ENCODE results near the gene RNF13.
A peak's percentile ranks its signal among the peaks of the same experiment; 100 is the strongest.

The RNF13 gene, protein sequence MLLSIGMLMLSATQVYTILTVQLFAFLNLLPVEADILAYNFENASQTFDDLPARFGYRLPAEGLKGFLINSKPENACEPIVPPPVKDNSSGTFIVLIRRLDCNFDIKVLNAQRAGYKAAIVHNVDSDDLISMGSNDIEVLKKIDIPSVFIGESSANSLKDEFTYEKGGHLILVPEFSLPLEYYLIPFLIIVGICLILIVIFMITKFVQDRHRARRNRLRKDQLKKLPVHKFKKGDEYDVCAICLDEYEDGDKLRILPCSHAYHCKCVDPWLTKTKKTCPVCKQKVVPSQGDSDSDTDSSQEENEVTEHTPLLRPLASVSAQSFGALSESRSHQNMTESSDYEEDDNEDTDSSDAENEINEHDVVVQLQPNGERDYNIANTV

DNA sequence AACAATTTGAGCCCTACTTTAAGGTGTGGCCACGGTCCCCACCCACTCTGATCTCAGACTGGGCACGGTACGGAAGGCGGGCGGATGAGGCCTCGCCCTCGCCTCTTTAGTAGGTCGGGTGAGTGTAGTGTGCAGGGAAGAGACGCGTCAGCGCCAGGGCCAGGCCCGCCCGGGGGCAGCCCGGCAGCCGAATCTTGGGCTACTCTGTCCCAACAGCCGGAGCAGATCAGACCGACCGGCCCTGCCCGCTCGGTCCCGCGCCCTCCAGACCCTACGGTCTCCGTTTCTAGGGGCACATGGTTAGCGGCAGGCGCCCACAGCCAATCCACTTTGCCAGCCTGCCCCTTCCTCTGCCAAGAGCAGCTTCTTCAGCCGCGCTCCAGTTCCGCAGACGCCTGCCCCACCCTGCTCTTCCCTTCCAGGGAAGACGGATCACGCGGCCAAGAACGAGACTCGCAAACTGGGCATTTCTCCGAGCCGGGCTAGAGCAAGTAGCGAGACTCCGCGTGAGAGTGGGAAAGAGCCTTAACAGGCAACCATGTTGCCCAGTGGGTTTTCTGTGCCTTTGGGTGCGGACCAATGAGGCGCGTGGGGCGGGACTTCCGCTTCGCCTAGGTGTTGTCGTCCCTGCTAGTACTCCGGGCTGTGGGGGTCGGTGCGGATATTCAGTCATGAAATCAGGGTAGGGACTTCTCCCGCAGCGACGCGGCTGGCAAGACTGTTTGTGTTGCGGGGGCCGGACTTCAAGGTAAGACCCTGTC lies at the start of gene RNF13:
Gene RNF13 (plus strand): TSS at position 610 of the 761 bp plus-strand sequence. CDS start 32,812 bp downstream, outside the sequence.
- DNase-seq (ENCODE audit: low spot score) = peak; percentile 73

DNA sequence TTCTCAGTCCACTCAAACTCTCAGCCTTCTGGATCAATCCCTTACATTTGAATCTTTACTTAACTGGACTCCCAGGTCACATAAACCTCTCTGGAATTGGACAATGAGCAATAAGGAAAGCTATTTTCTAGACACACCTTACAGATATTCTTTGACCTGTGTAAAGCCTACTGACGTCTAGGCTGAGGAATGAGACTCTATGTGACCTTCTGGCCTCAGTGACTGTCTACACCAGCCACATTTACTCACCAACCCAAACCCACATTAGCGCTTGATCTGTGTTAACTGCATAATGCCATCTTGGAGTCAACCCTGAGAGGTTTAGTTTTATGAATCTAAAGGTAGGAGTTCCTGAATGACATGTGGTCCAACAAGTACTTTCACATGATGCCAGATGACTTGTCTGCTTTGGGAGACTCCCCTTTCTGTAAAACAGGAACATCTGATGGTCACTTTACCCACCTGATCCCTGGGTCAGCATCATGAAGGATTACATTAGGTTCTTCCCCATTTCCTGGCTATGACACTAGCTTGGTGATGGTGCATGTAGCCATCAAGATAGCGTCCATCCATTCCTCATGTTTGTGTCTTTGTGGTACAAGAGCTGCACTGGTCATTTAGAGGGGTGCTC lies 49.3 kb upstream of the RNF13 start:
- no peak for DNase-seq (ENCODE audit: low spot score)

DNA sequence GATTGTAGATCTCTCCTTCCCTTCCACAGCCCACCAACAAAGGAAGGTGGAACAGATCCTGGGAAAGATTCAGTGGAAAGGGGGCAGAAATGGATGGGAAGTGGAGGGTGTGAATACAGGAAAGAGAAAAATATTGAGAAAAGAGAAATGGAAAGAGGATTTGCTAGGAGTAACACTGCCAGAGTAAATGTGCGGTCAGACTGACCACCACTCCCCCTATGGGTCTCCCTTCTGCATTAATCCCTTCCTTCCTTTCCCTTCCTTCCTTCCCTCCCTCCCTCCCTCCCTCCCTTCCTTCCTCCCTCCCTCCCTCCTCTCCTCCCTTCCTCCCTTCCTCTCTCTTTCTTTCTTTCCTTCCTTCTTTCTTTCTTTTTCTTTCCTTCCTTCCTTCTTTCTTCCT lies 48.7 kb upstream of the RNF13 start:
- no peak for DNase-seq (ENCODE audit: low spot score)

DNA sequence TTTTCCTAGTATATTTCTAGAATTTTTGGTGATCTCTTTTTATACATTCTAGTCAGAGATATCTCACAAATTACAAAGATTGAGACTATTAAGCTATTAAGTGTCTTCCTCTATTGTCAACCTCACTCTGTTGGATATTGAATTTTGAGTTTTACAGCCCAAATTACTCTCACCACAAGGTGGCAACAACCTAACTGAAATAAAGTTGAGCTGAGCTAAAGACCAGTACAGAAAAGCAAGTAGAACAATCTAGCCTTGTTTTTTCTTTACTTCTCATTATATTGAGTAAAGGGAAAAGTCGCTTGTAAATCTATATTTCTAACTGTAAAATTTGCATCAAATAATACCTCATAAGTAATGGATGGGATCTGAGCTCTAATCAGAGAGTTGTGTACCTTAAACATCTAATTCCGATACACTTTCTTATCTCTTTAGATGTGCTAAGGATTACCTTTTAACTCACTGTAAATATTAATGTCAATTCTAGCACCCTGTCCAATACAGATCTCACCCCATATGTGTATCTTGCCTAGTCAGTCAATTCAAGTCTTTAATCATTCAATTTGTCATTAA lies 47.2 kb upstream of the RNF13 start:
- no peak for DNase-seq (ENCODE audit: low spot score)

DNA sequence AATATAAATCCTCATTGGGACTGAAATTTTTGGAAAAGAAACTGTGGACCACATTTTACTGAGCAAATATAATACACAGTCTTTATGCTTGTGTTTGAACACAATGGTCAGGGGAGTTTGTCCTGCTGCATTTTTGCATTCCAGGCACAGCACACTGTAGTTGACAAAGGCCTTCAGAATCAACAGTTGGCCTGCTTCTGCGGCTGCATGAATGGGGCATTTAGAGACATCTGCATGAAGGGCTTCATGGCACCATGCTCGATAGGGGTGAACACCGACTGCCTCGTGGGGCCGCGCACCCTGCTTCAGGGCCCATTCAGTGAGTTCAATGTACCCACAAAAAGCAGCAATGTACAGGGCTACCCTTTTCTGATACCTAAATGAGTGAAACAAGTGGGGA lies 45.3 kb upstream of the RNF13 start:
- no peak for DNase-seq (ENCODE audit: low spot score)

DNA sequence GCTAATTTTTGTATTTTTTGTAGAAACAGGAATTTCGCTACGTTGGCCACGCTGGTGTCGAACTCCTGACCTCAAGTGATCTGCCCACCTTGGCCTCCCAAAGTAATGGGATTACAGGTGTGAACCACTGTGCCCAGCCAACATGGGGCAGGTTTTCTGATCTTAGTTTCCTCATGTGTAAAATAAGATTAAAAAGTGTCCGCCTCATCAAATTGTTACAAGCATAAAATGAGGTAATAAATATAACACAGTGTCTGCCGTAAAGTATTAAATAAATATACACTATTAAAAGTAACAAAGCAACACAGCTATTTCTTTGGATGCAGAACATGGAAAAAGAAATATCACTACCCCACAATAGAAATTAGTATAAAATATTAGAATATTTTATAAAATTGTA lies 44.3 kb upstream of the RNF13 start:
- no peak for DNase-seq (ENCODE audit: low spot score)

DNA sequence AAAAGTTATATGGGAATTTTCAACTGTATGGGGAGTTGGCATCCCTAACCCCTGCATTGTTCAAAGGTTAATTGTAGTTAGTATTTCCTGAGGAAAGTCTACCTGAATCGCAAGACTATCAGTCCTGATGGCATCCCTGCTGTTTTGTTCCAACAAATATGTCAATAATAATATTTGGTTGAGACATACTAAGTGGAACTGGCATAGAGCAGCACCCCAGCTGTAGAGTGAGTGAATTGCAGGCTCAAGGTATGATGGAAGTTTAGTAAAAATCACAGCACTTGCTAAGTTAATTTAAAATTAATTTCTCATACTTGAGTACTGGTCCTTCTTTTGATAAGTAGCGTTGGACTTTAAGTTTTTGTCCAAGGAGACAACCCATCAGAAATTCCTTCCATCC lies 42.8 kb upstream of the RNF13 start:
- DNase-seq (ENCODE audit: low spot score) = no peak

DNA sequence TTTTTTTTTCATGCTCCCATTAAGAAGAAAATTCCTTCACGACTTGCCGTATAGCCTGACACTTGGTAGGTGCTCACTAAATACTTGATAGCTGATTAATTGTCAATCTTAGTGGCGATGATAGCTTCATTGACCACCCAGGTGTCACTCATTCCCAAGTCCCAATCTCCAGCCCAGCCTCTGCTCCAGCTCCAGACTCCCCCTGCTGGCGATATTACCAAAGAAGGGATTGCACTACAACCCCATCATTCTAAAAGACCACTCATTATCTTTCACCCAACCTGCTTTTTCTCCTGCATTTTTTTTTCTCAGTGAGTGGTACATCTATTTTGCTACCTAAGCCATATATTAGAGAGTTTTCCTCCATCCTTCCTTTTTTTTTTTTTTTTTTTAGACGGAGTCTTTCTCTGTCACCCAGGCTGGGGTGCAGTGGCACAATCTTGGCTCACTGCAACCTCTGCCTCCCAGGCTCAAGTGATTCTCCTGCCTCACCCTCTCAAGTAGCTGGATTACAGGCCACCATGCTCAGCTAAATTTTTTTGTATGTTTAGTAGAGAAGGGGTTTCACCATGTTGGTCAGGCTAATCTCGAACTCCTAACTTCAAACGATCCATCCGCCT lies 41.3 kb upstream of the RNF13 start:
- DNase-seq (ENCODE audit: low spot score) = peak; percentile 30

DNA sequence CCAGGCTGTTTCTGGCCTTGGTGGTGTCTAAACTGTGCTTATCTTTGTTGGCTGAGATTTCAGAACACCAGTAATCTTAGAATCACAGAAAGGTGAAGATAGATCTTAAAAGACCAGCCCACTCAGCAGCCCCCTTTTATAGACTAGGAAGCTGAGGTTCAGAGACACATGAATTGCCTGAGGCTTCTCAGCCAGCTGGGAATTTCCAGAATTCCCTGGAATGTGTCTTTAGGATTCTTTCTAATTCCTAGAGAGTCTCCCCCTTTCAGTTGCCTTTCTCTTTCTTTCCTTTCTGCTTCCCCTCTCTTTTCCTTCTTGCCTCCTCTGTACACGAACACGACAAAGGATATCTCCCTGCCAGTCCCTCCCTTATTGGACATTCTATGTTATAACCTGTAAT lies 40.2 kb upstream of the RNF13 start:
- no peak for DNase-seq (ENCODE audit: low spot score)

DNA sequence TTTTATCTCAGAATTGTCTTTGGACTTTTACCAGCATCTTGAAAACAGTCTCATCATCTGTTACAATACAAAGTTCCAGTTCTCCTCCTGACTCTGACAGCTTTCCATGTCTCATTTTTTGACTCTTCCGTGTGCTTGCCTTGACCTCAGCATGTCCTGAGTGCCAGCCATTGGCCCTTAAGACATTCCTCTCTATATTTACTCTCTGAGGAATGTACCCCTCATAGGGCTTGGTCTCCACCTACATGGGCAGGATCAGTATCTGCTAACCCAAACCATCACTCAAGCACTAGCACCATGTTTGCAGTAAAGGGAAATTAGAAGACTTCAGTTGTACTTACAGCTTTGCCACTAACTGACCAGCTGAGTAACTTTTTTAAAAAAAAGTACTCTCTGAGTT lies 36.8 kb upstream of the RNF13 start:
- DNase-seq (ENCODE audit: low spot score) = no peak

DNA sequence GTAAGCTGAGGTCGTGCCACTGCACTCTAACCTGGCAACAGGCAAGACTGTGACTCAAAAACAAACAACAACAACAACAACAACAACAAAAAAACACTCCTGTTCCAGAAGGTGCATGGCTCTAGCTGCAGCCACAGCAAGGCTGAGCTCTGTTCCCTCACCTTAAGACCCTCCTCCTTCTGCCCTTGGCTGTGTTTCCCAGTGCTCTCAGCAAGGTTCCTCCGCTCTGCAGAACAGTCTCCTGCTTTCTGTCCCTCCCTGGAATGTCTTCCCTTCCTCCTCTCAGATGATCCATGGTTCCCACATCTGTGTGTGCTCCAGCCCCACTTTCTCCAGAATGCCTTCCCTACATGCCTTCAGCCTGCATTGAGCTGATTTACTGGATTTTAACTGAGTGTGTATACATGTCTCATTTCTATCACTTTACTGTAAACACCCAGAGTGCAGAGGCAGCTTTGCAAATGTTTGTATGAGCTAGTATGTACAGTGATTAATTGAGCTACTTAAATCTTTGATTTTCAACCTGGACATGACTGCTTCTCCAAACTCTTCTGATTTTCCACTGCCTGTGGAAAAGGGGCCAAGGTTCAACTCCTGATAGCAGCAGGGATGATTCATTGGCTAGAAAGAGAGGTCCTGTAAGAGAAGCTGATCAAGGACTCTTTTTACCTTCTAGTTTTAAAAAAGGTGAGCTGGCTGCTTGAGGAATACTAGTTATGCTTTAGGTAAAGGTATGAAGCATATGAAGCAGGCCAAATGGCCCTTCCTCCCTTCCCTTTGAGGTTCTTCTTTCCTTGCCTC lies 35.4 kb upstream of the RNF13 start:
- DNase-seq (ENCODE audit: low spot score) = no peak

DNA sequence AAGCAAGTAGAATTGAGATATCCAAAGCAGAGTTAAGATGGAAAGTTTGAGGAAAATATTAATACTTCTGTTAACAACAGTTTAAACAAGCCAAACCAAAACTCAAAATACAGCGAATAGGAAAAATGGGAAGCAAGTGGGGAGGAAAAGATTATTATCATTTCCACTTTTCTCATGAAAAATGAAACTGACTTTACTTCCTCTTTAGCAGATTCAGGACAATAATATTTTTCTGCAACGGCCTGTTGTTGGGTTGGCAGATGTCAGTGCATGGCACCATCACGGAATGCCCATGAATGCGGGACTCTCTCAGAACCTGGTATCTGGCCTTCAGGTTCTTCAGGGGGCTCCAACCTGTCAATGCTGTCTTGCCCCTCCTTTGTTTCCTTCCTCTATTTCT lies 31.8 kb upstream of the RNF13 start:
- DNase-seq (ENCODE audit: low spot score) = no peak

DNA sequence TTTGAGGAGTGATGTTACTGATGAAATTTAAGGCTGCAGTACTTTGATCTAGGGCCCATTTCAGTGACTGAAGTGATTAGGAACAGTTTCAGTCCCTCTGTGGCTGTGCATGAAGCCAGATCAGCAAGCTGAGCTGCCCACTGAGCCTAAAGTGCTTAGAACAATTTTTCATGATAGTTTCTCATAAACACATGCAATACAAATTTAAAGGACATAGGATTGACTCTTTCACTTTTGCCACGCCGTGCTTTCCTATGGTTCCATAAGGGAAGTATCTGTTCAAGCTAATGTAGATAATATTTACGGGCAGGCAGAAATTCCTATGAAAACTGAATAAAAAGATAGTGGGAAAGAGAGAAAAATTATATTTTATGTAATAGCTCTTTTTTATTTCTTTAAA lies 31.3 kb upstream of the RNF13 start:
- DNase-seq (ENCODE audit: low spot score) = no peak

DNA sequence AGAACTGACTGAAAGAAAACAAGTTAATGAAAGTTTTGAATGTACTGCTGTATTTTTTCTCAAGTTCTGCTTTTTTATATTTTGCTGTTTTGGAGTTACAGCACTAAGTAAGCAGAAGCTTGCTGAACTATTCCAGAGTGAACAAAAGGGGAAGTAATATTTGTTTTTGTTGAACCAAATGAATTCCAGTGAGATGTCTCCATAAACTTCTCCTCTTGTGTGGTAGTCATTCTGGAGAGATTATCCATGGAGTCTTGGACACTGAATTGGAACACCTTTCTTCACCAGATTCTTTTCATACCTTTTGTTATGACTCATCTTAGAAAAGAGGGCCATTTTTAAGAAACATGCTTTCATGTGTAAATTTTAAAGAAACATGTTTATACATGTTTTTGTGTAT lies 29.4 kb upstream of the RNF13 start:
- no peak for DNase-seq (ENCODE audit: low spot score)

DNA sequence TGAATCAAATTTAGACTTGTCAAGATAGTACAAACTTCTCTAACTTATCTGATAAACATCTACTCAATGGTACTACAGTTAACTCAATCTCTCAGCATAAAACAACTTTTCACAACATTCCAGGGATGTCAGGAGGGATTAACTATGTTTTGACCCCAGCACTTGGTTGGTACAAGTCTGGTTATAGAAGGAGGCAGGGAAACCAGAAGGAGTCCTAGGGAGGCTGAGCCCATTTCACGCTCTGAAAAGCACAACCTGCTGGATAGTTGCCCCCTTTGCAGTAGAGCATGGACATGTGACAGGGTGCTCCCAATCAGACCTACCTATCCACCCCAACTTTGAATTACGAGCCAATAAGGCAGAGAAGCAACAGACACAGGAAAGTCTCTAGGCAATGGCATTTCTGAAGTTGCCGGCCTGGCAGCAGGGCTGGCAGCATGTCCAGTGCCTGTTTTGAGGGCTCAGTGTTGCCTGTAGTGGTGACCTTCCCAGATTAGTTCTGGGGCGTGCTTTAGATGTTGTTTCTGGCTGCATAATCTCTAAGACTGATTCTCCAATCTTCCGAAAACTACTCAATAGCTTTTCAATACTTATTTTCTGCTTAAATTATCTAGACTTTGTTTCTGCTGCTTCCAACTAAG lies 28.8 kb upstream of the RNF13 start:
- no peak for DNase-seq (ENCODE audit: low spot score)

DNA sequence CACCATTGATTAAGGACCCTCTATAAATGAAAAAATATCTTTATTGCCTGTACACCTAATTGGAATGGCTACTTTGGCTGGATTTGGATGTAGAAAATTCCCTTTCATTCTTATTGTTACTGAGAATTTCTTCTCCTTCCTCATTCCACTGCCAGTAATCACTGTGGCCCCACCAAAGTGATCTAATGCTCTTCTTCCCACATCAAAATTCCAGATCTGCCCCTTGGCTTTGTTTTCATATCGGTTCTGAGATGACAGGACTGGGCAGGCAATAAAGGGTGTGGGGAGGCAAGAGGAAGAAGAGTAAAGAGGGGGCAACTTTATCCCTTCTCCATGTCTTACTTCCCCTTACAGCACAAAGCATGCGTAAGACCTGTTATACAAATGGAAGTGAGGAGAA lies 22.7 kb upstream of the RNF13 start:
- DNase-seq (ENCODE audit: low spot score) = no peak

DNA sequence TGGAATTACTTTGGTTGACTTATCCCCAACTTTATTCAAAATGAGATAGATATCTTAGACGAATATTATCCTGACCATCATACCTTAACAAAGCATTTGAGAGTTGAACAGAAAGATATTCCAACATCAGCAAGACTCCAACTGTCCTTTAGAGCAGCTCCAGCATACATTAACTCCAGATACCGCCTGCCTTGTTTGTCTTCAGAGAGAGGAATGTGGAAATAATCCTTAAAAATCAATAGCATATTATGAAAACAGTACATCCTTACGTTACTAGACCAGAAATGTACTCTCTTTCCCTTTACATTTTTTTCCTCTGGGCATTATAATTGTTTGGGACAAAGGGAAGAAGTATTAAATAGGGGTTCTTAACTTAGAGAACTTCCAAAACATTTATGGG lies 22.3 kb upstream of the RNF13 start:
- no peak for DNase-seq (ENCODE audit: low spot score)

DNA sequence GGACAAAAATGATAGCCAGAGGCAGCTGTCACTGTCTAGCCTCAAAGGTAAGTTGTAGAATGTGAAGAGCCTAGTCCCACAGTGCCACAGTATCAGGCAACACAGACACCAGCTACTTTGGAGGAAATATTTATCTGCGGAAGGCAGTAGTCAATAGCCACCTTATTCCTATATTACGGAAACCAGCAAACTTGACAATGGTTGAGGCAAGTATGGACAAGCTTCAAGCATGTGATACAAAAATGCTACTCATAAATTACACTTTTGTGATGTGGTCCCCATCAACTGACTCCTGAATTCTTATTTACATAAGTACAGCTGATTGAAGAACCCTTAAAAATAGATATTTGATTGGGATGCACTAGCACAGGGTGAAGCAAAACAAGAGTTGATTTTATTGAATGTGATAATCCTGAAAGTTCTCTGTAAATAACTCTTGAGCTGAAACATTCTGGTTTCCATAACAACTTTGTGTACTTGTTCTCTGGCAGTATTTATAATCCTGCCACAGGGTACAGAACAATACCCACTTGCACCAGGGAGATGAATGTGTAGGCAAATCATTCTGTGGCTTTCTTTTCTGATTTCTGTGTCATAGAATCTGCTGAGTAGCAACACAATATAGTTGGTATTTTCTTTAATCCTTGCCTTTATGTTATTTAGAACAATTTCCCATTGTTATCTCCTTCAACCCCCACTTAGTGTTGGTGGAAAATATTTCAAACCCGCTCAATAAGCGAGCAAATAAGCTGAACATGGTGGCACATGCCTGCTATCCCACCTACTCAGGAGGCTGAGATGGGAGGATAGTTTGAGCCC lies 20.4 kb upstream of the RNF13 start, which contains the start of gene ANKUB1:
Gene ANKUB1 (minus strand): TSS at position 103 of the 819 bp plus-strand sequence. CDS start 188 bp downstream, outside the sequence.
- DNase-seq (ENCODE audit: low spot score) = no peak

DNA sequence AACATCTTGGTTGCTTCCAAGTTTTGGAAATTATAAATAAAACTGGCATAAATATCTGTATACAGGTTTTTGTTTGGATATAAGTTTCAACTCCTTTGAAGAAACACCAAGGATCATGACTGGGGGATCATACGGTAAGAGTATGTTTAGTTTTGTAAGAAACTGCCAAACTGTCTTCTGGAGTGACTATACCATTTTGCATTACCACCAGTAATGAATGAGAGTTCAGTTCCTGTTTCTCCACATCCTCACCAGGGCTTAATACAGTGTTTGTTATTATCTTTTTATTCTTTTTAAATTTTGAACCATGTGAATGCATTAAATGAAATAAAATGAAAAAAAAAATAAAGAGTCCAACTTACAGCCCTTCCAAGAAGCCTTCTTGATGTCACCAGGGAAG lies 17.0 kb upstream of the RNF13 start:
- DNase-seq (ENCODE audit: low spot score) = no peak

DNA sequence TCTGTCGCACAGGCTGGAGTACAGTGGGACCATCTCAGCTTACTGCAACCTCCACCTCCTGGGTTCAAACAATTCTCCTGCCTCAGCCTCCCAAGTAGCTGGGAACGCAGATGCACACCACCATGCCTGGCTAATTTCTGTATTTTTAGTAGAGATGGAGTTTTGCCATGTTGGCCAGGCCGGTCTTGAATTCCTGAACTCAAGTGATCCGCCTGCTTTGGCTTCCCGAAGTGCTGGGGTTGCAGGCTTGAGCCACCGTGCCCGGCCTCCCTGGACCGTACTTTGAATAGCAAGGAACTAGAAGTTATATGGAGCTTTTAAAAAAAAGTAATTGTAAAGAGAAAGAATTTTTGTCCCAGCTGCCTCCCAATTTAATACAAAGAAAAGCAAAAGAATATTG lies 12.3 kb upstream of the RNF13 start:
- no peak for DNase-seq (ENCODE audit: low spot score)
